HG03103 (cell line): ENCODE measurements around the gene GLOD5.
A peak's percentile ranks its signal among the peaks of the same experiment; 100 is the strongest.

Source experiments
- ATAC-seq: cut with Tn5 transposase; IDR thresholded peaks from one replicate; pipeline ENCODE4 v1.9.1; 2021; ENCODE audit warnings: low read depth; ENCODE audit not compliant: unreplicated experiment

GLOD5 gene

GRCh38 chrX:48761674-48762471, at the start of gene GLOD5:
GLOD5 (plus strand) TSS chrX:48761747; CDS start chrX:48761791, 44 bp downstream.
- no peak for ATAC-seq

- no peak for ATAC-seq
These were observed 49.5 kb upstream of the GLOD5 start for GRCh38 chrX:48711929-48712505.

- ATAC-seq, result no peak
These were observed 47.7 kb upstream of the GLOD5 start for GRCh38 chrX:48713847-48714246.

GRCh38 chrX:48714573-48714972, 47.0 kb upstream of the GLOD5 start:
- ATAC-seq, result no peak

- no peak for ATAC-seq
These were observed 46.5 kb upstream of the GLOD5 start for GRCh38 chrX:48715072-48715471.

GRCh38 chrX:48715876-48716502, 45.6 kb upstream of the GLOD5 start:
- ATAC-seq, result no peak

- ATAC-seq, result no peak
These were observed 41.6 kb upstream of the GLOD5 start for GRCh38 chrX:48719958-48720357.

GRCh38 chrX:48720577-48721250, 40.8 kb upstream of the GLOD5 start:
- ATAC-seq, result no peak

GRCh38 chrX:48721916-48722315, 39.6 kb upstream of the GLOD5 start:
- ATAC-seq, result no peak

GRCh38 chrX:48726596-48726995, 35.0 kb upstream of the GLOD5 start:
- ATAC-seq, result no peak

- no peak for ATAC-seq
These were observed 32.9 kb upstream of the GLOD5 start for GRCh38 chrX:48728653-48729052.

GRCh38 chrX:48736303-48736702, 25.2 kb upstream of the GLOD5 start:
- ATAC-seq, result no peak

- no peak for ATAC-seq
These were observed 24.7 kb upstream of the GLOD5 start for GRCh38 chrX:48736878-48737212.

- ATAC-seq, result peak; percentile 91
These were observed 24.2 kb upstream of the GLOD5 start for GRCh38 chrX:48737213-48737938.

- no peak for ATAC-seq
These were observed 23.6 kb upstream of the GLOD5 start for GRCh38 chrX:48737940-48738339.

GRCh38 chrX:48741834-48742233, 19.7 kb upstream of the GLOD5 start:
- ATAC-seq, result no peak

GRCh38 chrX:48745222-48745621, 16.3 kb upstream of the GLOD5 start:
- no peak for ATAC-seq

GRCh38 chrX:48747415-48748016, 14.0 kb upstream of the GLOD5 start:
- ATAC-seq, result no peak

- no peak for ATAC-seq
These were observed 12.4 kb upstream of the GLOD5 start for GRCh38 chrX:48749182-48749581.

GRCh38 chrX:48751343-48751742, 10.2 kb upstream of the GLOD5 start:
- no peak for ATAC-seq
